KOPT-K1 (cell line): Measurements from ENCODE around the gene CFL1.
"Not testable (repeated sequence)": the region's sequence is repeated elsewhere in the genome, so short reads cannot be mapped to it uniquely, and the experiment has no call there.

Source experiments
- H3K27ac ChIP-seq: fragments of 200-600 bp; sonication (generic); 2 replicates; pipeline ENCODE4 v1.5.1; 2016; ENCODE audit warnings: antibody characterized with exemption, mild to moderate bottlenecking, low read depth, low read length; ENCODE audit not compliant: poor library complexity, severe bottlenecking
- H3K36me3 ChIP-seq: fragments of 200-600 bp; sonication (generic); 2 replicates; pipeline ENCODE4 v1.5.1; 2017; ENCODE audit warnings: antibody characterized with exemption, mild to moderate bottlenecking, low read length, moderate library complexity; ENCODE audit not compliant: insufficient read depth
- H3K9me3 ChIP-seq: fragments of 200-600 bp; sonication (generic); 2 replicates; pipeline ENCODE4 v1.5.1; 2017; ENCODE audit warnings: antibody characterized with exemption, low read length, mild to moderate bottlenecking; ENCODE audit not compliant: insufficient read depth, poor library complexity, severe bottlenecking

CFL1 gene

GRCh38 chr11:65849771-65850216, 8.2 kb downstream of the CFL1 start:
- H3K36me3 ChIP-seq = peaks cover 43% of the 10 kb centered on the region
- H3K27ac ChIP-seq = no peak overlapping the region
- H3K9me3 ChIP-seq = peaks cover 4% of the 10 kb centered on the region

DNA sequence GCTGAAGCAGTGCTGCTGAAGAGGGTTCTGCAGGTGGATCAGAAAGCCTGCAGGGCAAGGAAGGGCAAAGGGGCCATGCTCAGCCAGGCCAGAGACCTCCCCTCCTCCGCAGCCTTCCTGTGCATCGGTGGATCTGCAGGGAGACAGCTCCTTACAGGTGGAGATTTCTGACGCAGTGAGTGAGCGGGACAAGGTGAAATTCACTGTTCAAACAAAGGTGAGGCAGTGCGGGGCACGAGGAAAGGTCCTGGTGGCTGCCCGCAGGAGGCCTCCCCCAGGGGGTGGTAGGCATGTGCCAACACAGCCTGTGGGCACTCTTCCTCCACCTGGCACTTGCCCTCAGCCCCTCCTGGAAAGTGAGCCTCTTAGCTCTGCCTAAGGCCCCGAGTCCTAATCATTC, 8.6 kb downstream of the CFL1 start:
- Histone ChIP-seq H3K36me3 (peaks cover 38% of the 10 kb centered on the region), H3K9me3 (peaks cover 4% of the 10 kb centered on the region), H3K27ac (no peak overlapping the region)

DNA sequence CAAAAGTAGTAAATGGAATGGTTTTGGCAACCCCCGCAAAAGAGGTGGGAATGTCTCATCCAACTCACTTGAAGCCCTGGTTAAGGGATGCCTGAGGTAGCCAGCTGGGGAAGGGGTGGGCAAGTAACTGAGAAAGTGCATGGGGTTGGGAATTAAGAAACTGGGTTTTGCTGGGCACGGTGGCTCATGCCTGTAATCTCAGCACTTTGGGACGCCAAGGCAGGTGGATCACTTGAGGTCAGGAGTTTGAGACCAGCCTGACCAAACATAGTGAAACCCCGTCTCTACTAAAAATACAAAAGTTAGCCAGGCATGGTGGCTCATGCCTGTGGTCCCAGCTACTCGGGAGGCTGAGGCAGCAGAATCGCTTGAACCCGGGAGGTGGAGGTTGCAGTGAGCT, 9.3 kb downstream of the CFL1 start:
- H3K27ac ChIP-seq, H3K9me3 ChIP-seq: not testable (repeated sequence)
- peaks cover 32% of the 10 kb centered on the region for H3K36me3 ChIP-seq

DNA sequence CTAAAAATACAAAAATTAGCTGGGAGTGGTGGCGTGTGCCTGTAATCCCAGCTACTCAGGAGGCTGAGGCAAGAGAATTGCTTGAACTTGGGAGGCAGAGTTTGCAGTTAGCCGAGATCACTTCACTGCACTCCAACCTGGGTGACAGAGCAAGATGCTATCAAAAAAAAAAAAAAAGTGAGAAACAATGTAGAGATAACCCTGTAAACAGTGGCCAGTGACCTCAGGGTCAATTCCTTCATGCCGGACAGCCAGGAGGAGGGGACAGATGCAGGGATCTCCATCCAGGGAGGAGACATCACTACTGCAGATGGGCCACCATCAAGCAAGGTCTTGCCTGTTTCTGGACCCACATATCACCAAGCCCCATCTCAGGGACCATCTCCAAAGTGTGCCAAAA, 10.2 kb downstream of the CFL1 start:
- Histone ChIP-seq H3K9me3 (peaks cover 4% of the 10 kb centered on the region), H3K36me3 (peaks cover 22% of the 10 kb centered on the region), H3K27ac (no peak overlapping the region)

- H3K27ac ChIP-seq = no peak overlapping the region
- no peaks in the 10 kb centered on the region for H3K36me3 ChIP-seq
- no peaks in the 10 kb centered on the region for H3K9me3 ChIP-seq
Measured at GRCh38 chr11:65844231-65844872, 13.6 kb downstream of the CFL1 start.

- no peak overlapping the region for H3K27ac ChIP-seq
- H3K9me3 ChIP-seq = no peaks in the 10 kb centered on the region
- H3K36me3 ChIP-seq = no peaks in the 10 kb centered on the region
Measured at GRCh38 chr11:65843811-65844210, 14.2 kb downstream of the CFL1 start.

DNA sequence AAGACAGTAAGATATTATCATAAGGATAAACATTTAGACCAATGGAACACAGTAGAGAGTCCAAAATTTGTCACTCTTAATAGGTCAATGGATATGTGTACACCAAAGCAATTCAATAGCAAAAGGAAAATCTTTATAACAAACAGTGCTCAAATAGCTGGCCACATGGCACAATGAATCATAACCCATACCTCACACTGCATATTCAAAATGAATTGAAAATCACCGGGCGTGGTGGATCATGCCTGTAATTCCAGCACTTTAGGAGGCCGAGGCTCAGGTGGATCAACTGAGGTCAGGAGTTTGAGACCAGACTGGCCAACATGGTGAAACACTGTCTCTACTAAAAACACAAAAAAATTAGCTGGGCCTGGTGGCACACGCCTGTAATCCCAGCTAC, 15.8 kb downstream of the CFL1 start:
- Histone ChIP-seq H3K9me3 (no peaks in the 10 kb centered on the region), H3K36me3 (no peaks in the 10 kb centered on the region), H3K27ac (no peak overlapping the region)

DNA sequence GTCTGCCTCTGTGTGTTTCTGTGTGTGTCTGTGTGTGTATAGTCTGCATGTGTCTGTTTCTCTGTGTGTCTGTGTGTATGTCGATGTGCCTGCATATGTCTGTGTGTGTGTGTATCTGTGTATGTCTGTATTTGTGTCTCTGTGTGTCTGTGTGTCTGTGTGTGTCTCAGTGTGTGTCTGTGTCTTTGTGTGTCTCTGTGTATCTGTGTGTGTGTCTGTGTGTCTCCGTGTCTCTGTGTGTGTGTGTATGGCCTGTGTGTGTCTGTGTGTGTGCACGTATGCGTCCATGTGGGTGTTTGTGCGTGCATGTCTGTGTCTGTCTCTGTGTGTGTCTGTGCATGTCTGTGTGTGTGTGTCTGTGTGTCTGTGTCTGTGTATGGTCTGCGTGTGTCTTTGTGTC, 23.8 kb downstream of the CFL1 start:
- Histone ChIP-seq H3K36me3 (no peaks in the 10 kb centered on the region), H3K27ac (no peak overlapping the region), H3K9me3 (no peaks in the 10 kb centered on the region)

DNA sequence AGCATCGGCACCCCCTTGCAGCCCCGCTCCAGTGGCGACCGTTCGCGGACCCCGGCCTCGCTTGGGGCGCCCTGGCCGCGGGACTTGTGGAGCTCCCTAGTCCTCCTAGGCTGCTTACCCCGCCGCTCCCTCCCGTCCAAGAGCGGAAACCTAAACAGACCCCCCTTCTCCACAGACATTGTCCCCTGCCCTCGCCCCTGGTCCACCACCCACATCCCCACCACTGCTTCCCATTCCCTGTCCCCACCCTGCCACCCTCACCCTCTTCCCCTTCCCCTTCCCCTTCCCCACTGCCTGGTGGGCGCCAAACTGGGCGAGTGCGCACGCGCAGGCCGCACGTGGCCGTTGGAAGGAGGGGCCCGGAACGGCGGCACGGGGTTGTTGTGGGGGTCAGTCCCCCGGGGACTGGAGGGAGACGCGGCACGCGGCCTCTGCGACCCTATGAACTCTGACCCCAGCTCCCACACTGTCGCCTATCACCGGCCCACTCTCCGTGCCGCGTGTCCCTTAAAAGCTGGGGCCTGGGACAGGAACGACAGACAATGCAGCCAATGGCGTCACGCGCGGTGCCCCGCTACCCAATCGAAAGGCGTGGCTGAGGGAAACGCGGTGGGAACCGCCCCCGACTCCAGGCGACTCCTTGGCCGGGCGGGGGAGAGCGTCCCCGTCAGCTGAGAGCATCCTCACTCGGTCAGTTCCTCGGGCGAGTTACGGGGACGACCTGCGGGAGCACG, 24.5 kb downstream of the CFL1 start, which contains the start of gene SNX32:
Gene SNX32, plus strand, starts transcription at position 667 of the 734 bp plus-strand sequence. CDS start 103 bp downstream, outside the sequence.
- Histone ChIP-seq H3K9me3 (no peaks in the 10 kb centered on the region), H3K27ac (no peak within 1 kb of the TSS), H3K36me3 (no peaks in the 10 kb centered on the region)

DNA sequence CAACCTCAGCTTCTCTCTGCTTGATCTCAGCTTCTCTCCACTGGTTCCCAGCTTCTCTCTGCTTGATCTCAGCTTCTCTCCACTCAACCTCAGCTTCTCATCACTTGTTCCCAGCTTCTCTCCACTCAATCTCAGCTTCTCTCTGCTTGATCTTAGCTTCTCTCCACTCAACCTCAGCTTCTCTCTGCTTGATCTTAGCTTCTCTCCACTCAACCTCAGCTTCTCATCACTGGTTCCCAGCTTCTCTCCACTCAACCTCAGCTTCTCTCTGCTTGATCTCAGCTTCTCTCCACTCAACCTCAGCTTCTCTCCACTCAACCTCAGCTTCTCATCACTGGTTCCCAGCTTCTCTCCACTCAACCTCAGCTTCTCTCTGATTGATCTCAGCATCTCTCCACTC, 25.7 kb downstream of the CFL1 start:
- H3K36me3 ChIP-seq, H3K27ac ChIP-seq, H3K9me3 ChIP-seq: not testable (repeated sequence)

GRCh38 chr11:65829459-65829858, 28.5 kb downstream of the CFL1 start:
- H3K9me3 ChIP-seq = no peaks in the 10 kb centered on the region
- H3K27ac ChIP-seq = no peak overlapping the region
- H3K36me3 ChIP-seq = no peaks in the 10 kb centered on the region

DNA sequence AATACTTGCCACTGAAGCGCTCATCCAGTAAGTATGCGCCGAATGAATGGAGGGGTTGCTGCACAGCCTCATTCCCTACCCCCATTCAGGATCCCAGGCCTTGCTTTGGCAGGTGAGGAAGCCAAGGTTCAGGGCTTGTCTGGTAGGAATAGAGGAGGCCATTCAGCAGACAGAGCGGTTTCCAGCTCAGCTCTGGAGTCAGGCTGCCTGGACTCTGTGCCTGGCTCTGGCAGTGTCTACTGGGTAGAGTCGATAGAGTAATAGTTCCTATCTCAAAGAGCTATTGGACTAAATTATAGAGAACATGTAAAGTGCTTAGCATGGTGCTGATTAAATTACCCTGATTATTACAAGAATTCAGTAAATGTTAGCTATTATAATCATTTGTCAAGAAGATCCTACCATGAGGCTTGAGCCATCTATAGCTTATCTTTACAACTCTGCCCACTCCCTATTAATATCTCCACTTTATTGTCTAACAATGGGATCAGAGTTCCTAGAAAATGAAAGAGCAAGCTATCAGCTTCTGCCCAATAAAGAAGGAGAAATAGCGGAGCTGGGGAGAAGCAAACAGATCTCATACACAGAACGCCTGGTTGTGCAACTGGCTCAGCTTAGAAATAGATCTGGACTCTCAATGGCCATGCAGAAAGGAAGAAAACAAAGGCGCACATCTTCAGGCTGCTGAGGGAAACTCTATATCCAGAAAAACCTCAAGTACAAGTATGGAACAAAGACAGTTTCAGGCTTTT, 30.8 kb downstream of the CFL1 start:
- Histone ChIP-seq H3K36me3 (no peaks in the 10 kb centered on the region), H3K9me3 (no peaks in the 10 kb centered on the region), H3K27ac (no peak overlapping the region)

GRCh38 chr11:65822776-65823528, 35.0 kb downstream of the CFL1 start:
- Histone ChIP-seq H3K27ac (no peak overlapping the region), H3K9me3 (no peaks in the 10 kb centered on the region), H3K36me3 (no peaks in the 10 kb centered on the region)

- Histone ChIP-seq H3K9me3 (no peaks in the 10 kb centered on the region), H3K27ac (no peak overlapping the region), H3K36me3 (no peaks in the 10 kb centered on the region)
Measured at GRCh38 chr11:65821107-65821506, 36.9 kb downstream of the CFL1 start.
